ENCODE measurements around the gene ALDH5A1. TPM values are rescaled to one million over a fixed set of nuclear protein-coding genes. Genes with fewer than 3 reads are reported as not detected.

Gene ALDH5A1
- total RNA-seq, 2 donors from 2014 or later, result 5.0 to 10.0 TPM

DNA sequence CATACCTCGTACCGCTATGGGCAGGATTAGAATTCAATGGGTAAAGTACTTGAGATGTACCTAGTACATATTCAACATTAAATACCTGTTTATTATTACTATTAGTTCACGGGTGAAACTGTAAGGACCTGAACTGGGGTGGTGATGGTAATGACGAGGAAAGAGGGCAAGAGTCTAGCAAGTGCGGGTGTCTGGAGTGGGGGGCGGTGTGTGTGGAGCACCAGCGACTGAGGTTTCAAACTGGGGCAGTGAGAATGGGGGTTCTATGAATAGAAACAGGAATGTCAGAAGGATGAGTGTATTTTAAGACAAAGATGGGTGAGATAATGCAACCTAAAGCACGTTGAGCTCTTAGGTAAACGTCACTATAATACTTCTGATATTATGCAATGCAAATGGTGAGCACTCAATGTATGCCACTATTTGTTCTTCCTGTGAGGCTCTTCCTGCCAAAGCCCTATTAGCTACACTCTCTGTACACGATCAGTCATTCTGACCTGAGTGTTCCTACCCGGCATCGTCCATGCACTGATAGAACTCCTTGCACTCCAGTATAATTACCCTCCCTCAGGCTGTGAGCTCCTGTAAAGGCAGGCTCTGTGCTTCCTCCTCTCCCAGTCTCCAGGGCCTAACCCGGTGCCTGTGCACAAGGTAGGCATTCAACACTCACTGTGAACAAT is 55.0 kb downstream of the ALDH5A1 start:
- Histone ChIP-seq H3K27me3 (no peaks in the 10 kb centered on the region), H3K4me3 (no peak overlapping the region), H3K36me3 (no peaks in the 10 kb centered on the region), H3K9me3 (no peaks in the 10 kb centered on the region), H3K27ac (no peak overlapping the region), H3K4me1 (no peaks in the 10 kb centered on the region)
- DNase-seq (ENCODE audit: low spot score), result no peak
- TF ChIP-seq, protein P1, sequence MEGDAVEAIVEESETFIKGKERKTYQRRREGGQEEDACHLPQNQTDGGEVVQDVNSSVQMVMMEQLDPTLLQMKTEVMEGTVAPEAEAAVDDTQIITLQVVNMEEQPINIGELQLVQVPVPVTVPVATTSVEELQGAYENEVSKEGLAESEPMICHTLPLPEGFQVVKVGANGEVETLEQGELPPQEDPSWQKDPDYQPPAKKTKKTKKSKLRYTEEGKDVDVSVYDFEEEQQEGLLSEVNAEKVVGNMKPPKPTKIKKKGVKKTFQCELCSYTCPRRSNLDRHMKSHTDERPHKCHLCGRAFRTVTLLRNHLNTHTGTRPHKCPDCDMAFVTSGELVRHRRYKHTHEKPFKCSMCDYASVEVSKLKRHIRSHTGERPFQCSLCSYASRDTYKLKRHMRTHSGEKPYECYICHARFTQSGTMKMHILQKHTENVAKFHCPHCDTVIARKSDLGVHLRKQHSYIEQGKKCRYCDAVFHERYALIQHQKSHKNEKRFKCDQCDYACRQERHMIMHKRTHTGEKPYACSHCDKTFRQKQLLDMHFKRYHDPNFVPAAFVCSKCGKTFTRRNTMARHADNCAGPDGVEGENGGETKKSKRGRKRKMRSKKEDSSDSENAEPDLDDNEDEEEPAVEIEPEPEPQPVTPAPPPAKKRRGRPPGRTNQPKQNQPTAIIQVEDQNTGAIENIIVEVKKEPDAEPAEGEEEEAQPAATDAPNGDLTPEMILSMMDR (IDR thresholded peaks at IDR 0.05), result no peak

DNA sequence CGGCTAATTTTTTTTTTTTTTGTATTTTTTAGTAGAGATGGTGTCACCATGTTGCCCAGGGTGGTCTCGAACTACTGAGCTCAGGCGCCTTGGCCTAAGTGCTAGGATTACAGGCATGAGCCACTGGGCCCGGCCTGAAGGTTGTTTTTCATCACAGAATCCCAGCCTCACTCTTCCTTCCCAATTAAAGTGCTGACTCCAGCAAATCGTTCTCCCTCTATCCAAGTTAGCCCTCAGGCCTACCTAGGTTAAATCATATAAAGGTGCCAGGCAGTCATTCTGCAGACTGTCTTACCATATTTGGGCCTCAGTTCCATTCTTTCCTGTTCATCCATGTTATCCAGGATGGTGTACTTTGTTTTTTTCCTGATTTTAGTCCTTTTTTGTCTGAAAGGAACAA is 56.4 kb downstream of the ALDH5A1 start:
- no peaks in the 10 kb centered on the region for H3K9me3 ChIP-seq
- no peaks in the 10 kb centered on the region for H3K4me1 ChIP-seq
- no peak overlapping the region for H3K27ac ChIP-seq
- no peak overlapping the region for H3K4me3 ChIP-seq
- H3K27me3 ChIP-seq, result no peaks in the 10 kb centered on the region
- DNase-seq (ENCODE audit: low spot score), result no peak
- no peaks in the 10 kb centered on the region for H3K36me3 ChIP-seq
- TF ChIP-seq, protein P1 (IDR thresholded peaks at IDR 0.05), result no peak

GRCh38 chr6:24554474-24554873 is 59.7 kb downstream of the ALDH5A1 start:
- TF ChIP-seq, protein P1 (IDR thresholded peaks at IDR 0.05), result no peak
- no peak overlapping the region for H3K27ac ChIP-seq
- no peaks in the 10 kb centered on the region for H3K9me3 ChIP-seq
- H3K36me3 ChIP-seq, result no peaks in the 10 kb centered on the region
- H3K4me3 ChIP-seq, result no peak overlapping the region
- DNase-seq (ENCODE audit: low spot score), result no peak
- H3K27me3 ChIP-seq, result no peaks in the 10 kb centered on the region
- H3K4me1 ChIP-seq, result no peaks in the 10 kb centered on the region

- Histone ChIP-seq H3K4me1 (no peaks in the 10 kb centered on the region), H3K27me3 (no peaks in the 10 kb centered on the region), H3K9me3 (no peaks in the 10 kb centered on the region), H3K27ac (no peak overlapping the region), H3K4me3 (no peak overlapping the region), H3K36me3 (no peaks in the 10 kb centered on the region)
- DNase-seq (ENCODE audit: low spot score), result no peak
- TF ChIP-seq, protein P1 (IDR thresholded peaks at IDR 0.05), result no peak
Measured at GRCh38 chr6:24558516-24558915, 63.7 kb downstream of the ALDH5A1 start.

- Histone ChIP-seq H3K4me3 (no peak overlapping the region), H3K36me3 (no peaks in the 10 kb centered on the region), H3K4me1 (no peaks in the 10 kb centered on the region), H3K27ac (no peak overlapping the region), H3K27me3 (no peaks in the 10 kb centered on the region), H3K9me3 (no peaks in the 10 kb centered on the region)
- TF ChIP-seq, protein P1 (IDR thresholded peaks at IDR 0.05), result no peak
- DNase-seq (ENCODE audit: low spot score), result no peak
Measured at GRCh38 chr6:24564081-24564480, 69.3 kb downstream of the ALDH5A1 start.

- no peak overlapping the region for H3K27ac ChIP-seq
- no peak for DNase-seq (ENCODE audit: low spot score)
- no peaks in the 10 kb centered on the region for H3K9me3 ChIP-seq
Measured at GRCh38 chr6:24565196-24565595, 70.4 kb downstream of the ALDH5A1 start.

More at GRCh38 chr6:24565196-24565595, 70.4 kb downstream of the ALDH5A1 start:
- Histone ChIP-seq H3K27me3 (no peaks in the 10 kb centered on the region), H3K4me3 (no peak overlapping the region), H3K4me1 (no peaks in the 10 kb centered on the region), H3K36me3 (no peaks in the 10 kb centered on the region)
- TF ChIP-seq, protein P1 (IDR thresholded peaks at IDR 0.05), result no peak
